ENCODE results near the gene MED7.

MED7 gene

DNA sequence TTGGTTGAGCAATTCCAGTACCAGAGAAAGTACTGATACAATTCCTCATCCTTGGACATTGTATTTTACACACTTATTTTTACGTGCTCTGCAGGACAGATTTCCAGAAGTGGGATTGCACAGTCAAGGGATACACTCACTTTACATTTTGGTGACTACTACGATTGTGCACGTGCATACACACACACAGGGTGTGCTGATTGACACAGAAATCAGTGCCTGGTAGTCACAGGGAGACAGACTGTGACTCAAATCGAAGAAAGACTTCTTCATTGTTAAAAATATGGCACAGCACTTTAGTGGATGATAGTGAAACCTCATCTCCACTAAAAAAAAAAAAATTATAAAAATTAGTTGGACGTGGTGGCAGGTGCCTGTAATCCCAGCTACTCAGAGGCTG, 21.9 kb upstream of the MED7 start:
- in situ Hi-C loops (cut with MboI; ENCODE audit: low pct_unique_long_range_greater_than_20kb, low sequenced_read_pairs, unreplicated experiment): no loop called here
- TF ChIP-seq, protein P1, sequence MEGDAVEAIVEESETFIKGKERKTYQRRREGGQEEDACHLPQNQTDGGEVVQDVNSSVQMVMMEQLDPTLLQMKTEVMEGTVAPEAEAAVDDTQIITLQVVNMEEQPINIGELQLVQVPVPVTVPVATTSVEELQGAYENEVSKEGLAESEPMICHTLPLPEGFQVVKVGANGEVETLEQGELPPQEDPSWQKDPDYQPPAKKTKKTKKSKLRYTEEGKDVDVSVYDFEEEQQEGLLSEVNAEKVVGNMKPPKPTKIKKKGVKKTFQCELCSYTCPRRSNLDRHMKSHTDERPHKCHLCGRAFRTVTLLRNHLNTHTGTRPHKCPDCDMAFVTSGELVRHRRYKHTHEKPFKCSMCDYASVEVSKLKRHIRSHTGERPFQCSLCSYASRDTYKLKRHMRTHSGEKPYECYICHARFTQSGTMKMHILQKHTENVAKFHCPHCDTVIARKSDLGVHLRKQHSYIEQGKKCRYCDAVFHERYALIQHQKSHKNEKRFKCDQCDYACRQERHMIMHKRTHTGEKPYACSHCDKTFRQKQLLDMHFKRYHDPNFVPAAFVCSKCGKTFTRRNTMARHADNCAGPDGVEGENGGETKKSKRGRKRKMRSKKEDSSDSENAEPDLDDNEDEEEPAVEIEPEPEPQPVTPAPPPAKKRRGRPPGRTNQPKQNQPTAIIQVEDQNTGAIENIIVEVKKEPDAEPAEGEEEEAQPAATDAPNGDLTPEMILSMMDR (IDR thresholded peaks at IDR 0.05; ENCODE audit: extremely low read depth, insufficient read depth, missing control alignments): no peak
- DNase-seq (ENCODE audit: low spot score): no peak

DNA sequence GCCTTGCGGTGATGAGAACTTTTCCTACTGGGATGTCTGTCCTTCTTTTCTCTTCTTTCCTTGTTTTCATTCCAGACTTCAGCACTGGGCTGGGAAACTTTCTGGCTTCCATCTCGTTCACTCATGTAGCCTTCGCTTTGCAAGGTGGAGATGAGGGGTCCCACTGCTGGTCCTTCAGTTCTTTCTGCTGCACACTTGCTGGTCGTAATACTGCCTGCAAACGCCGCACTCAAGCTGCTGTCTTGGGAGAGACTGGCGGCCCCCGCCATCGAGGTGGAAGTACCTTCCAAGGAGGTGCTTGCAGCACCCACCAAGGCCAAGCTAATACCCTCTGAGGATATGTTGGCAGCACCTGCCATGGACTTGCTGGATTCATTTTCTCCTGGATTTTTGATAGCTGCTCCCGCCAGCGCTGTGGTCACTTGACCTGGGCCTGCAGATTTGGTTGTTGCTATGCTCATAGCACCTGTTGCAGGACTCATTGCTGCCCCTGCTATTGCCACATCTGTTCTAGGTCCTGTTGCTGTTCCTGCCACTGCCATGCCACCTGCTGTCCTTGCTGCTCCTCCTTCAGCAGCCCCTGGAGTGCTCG, 20.4 kb upstream of the MED7 start:
- TF ChIP-seq, protein P1 (IDR thresholded peaks at IDR 0.05; ENCODE audit: extremely low read depth, insufficient read depth, missing control alignments): no peak
- in situ Hi-C loops (cut with MboI; ENCODE audit: low pct_unique_long_range_greater_than_20kb, low sequenced_read_pairs, unreplicated experiment): no loop called here
- DNase-seq (ENCODE audit: low spot score): no peak

DNA sequence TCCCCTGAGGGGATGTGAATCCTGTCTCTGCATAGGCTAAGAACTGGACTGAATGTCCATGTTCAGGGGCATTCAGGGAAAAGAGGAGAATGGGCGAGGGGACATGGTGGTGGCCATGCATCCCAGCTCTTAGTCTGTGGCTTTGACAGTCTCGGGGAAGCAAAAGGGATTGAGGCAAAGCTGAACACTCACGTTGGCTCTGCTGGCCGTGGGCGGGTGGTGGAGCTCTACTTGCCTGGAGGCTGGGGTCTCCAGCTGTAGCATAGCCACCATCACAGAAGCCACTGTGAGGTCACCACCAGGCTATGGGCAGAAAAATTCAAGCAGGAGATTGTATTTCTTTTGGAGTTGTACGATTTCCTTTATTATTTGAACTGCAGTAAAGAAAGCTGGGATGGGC, 19.3 kb upstream of the MED7 start:
- in situ Hi-C loops (cut with MboI; ENCODE audit: low pct_unique_long_range_greater_than_20kb, low sequenced_read_pairs, unreplicated experiment): no loop called here
- DNase-seq (ENCODE audit: low spot score): no peak
- TF ChIP-seq, protein P1 (IDR thresholded peaks at IDR 0.05; ENCODE audit: extremely low read depth, insufficient read depth, missing control alignments): no peak

DNA sequence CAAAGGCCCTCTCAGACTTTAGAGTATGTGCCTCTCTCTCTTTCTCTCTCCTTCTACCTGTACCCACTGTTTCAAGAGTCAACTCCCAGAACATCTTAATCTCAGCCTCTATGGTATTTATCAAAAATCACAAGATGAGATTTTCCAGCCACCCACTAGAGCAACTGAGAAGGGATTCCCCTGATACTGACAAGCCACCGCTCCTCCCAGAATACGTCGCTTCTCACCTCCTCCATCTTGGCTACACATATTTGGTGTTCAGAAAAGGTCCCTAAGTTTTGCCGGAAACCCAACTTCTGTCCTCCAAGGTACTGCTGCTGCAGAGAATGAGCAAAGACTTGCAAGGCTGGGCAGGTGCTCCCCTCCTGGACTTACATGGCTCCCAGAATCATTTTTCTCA, 17.3 kb upstream of the MED7 start:
- no peak for DNase-seq (ENCODE audit: low spot score)
- in situ Hi-C loops (cut with MboI; ENCODE audit: low pct_unique_long_range_greater_than_20kb, low sequenced_read_pairs, unreplicated experiment): no loop called here
- TF ChIP-seq, protein P1 (IDR thresholded peaks at IDR 0.05; ENCODE audit: extremely low read depth, insufficient read depth, missing control alignments): no peak

DNA sequence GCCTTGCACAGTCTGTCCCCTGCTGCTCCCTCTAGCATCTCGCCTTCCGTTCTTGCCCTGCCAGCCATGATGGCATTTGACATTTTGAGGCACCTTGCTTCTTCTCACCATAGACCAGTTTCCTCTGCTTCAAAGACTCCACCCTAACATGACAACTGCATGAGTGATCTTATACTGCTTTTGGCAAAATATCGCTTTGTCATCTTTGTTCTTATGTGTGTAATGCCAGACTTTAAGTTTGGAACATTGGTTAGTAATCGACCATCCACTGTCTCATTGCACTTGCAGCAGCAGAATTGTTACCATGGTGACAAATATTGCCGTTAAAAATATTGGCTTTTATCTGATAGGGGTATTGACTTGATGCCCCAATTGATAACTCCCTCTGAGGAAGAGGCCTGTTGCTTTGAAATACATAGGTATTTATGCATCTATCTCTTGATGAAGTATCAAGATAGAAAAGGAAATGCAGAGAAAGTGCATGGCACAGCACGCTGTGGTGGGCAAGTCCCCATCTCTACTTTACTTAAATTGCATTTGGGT, 16.6 kb upstream of the MED7 start:
- no peak for DNase-seq (ENCODE audit: low spot score)
- in situ Hi-C loops (cut with MboI; ENCODE audit: low pct_unique_long_range_greater_than_20kb, low sequenced_read_pairs, unreplicated experiment): no loop called here
- TF ChIP-seq, protein P1 (IDR thresholded peaks at IDR 0.05; ENCODE audit: extremely low read depth, insufficient read depth, missing control alignments): no peak

DNA sequence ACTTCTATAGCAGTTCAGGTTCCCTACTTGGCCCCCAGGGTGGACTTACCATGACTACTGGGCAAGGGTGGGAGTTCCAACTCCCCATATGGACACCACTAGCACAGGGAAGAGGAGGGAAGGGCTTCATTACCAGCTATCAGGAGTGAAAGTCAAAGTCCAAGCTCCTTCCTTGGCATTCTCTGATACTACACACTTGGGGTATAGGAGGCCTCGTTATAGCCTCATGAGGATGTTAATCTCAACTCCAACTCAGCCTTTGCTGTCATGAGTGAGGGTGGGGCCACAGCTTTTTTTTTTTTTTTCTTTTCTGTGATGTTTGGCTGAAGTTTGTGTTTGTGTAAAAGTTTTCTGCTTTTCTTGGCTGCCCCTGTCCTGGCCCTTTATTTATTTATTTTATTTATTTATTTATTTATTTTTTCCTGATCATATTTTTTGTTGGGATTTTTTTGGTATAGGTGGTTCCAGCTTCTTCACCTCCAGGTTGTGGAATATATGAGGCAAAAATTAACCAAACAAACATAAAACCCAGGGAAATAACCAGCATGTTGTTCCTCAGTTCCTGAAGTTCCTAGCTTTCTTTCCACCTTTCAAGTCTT, 14.7 kb upstream of the MED7 start:
- in situ Hi-C loops (cut with MboI; ENCODE audit: low pct_unique_long_range_greater_than_20kb, low sequenced_read_pairs, unreplicated experiment): no loop called here
- TF ChIP-seq, protein P1 (IDR thresholded peaks at IDR 0.05; ENCODE audit: extremely low read depth, insufficient read depth, missing control alignments): no peak
- no peak for DNase-seq (ENCODE audit: low spot score)

All from GM13977 (cell line).